HG03103 (cell line): ENCODE measurements around the gene FBXO40.

Source experiments
- ATAC-seq: cut with Tn5 transposase; IDR thresholded peaks from one replicate; pipeline ENCODE4 v1.9.1; 2021; ENCODE audit warnings: low read depth; ENCODE audit not compliant: unreplicated experiment

Gene FBXO40

GRCh38 chr3:121619691-121620090, 26.5 kb downstream of the FBXO40 start:
- no peak for ATAC-seq

GRCh38 chr3:121621491-121621890, 28.3 kb downstream of the FBXO40 start:
- ATAC-seq = no peak

- ATAC-seq = no peak
Observed at GRCh38 chr3:121624147-121624899, 31.1 kb downstream of the FBXO40 start.

DNA sequence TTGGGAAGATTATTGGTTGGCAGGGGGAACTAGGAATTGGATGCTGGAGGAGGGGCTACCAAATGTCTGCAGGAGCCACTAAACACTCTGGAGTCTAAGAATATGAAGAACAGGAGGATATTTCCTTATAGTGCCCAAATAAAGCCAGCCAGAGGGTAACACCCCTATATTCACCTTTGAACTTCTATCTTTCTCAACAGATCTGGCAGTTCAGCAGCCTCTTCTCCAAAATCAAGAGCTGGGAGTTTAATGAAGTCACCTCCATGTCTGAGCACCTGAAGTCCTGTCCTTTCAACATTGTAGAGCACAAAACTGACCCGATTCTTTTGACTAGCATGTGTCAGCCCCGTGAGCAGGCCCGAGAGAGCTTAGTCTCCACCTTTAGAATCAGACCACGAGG, 33.3 kb downstream of the FBXO40 start:
- ATAC-seq = no peak

DNA sequence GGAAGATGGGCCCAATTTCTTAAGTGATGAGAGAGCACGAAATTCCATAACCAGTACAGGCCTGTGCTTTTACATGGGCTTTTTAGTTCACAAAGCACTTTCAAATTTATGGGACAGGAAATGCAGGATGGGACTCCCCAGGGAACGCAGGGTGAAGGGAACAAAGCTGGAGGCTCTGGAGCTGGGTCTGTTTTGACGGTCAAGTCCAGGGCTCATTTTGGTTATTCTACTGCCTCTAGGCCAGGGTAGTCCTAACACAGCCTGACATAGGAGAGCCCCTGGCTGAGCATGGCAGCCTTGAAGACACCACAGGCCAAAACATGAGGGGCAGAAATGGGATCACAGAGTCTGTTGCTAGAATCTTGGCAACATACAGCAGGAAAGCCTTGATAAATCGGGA, 34.0 kb downstream of the FBXO40 start:
- no peak for ATAC-seq

DNA sequence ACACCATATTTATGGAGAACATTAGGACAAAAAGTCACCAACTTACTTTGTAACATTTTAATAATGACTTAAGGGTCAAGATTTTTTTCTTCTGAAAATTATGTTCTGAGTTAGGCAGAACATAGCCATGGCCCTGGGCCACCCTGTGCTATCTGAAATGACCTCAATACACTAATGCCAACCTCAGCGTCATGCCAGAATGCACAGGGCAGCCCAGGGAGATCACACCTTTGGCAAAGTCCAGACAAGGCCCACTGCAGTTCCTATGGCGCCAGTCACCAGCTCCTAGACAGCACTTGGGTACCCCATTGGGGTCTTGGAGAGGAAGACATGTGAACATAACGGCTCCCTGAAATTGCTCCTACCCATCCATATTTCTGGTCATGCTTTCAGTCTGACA, 34.4 kb downstream of the FBXO40 start:
- ATAC-seq = no peak

- ATAC-seq = no peak
Observed at GRCh38 chr3:121629601-121630000, 36.4 kb downstream of the FBXO40 start.

GRCh38 chr3:121630355-121630754, 37.2 kb downstream of the FBXO40 start:
- ATAC-seq = no peak

- ATAC-seq = no peak
Observed at GRCh38 chr3:121637922-121638321, 44.7 kb downstream of the FBXO40 start.

GRCh38 chr3:121641127-121641526, 47.9 kb downstream of the FBXO40 start:
- ATAC-seq = no peak

DNA sequence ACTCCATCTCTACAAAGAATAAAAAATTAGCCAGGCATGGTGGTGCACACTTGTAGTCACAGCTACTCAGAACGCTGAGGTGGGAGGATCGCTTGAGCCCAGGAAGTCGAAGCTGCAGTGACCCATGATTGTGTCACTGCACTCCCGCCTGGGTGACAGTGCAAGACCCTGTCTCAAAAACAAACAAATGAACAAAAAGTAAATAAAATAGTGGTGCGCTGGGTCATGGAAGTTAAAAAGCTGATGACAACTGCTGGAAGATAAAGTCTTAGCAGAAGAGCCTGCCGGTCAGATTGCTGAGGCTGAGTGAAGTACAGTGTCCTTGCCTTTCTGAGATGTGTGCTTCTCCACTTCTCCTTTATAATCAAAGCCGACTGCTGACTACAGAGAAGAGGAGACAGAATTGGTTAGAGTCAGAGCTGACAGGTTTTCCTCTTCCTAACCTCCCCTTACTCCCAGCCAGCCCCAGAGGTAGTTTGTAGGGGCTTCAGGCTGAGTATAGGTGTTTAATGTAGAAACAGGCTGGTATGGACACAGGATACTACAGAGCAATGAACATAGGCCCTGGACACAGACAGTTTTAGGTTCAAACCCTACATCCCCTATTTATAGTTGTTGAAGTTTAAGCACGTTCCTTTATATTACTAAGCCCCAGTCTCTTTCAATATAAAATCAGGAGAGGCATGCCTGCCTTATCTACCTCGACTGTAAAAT, 49.6 kb downstream of the FBXO40 start:
- no peak for ATAC-seq

- ATAC-seq = no peak
Observed at GRCh38 chr3:121645054-121645453, 51.9 kb downstream of the FBXO40 start.

DNA sequence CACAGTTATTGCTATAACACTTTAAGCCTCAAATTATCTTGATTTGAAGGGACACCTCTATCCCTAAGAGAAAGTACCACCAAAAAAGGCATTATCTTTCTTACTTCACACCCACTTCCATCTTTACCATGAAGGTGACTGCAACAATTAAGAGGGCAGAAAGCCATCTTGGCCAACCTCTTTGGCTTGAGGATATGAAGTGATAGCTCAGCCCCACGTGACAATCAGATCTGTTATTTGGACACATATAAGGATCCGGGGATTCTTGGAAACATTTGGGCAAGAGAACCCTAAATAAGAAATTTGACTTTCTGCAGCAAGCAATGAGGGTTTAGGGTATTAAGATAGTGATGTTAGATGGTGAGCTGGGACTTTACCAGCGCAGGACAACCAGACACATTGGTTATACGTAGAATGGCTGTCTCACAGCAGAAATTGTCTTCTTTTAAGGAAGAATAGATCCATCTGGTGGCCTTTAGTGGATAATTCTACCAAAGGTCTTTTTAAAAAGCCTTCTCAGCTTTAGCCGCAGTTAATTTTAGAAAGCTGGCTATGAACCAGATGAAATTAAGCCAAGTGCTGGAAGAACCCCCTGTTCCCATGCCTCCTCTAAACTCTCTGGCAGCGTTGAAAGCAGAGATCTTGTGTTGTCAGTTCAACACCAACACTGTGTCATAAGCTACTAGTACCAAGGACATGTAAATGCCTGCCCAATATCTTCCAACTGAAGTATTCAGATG, 55.2 kb downstream of the FBXO40 start:
- ATAC-seq = no peak

DNA sequence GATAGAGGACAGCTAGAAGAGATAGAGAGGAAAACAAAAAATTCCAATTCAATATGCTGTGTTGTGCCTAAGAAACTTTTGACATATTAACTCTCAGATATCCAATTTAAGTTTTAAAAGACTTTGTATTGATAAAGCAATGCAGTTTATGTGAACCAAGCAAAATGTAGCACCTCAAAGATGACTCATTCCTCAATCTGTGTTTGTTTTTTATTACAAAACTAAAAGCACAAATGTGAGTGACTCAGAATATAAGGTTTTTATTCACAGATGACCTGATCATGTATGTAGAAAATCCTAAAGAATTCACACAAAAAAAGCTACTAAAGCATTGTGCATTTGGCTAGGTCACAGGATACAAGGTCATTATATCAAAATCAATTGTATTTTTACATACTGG, 56.5 kb downstream of the FBXO40 start:
- ATAC-seq = no peak

- ATAC-seq = no peak
Observed at GRCh38 chr3:121651684-121652083, 58.5 kb downstream of the FBXO40 start.

- ATAC-seq = peak; percentile 80
Observed at GRCh38 chr3:121654493-121655385, 61.6 kb downstream of the FBXO40 start.

DNA sequence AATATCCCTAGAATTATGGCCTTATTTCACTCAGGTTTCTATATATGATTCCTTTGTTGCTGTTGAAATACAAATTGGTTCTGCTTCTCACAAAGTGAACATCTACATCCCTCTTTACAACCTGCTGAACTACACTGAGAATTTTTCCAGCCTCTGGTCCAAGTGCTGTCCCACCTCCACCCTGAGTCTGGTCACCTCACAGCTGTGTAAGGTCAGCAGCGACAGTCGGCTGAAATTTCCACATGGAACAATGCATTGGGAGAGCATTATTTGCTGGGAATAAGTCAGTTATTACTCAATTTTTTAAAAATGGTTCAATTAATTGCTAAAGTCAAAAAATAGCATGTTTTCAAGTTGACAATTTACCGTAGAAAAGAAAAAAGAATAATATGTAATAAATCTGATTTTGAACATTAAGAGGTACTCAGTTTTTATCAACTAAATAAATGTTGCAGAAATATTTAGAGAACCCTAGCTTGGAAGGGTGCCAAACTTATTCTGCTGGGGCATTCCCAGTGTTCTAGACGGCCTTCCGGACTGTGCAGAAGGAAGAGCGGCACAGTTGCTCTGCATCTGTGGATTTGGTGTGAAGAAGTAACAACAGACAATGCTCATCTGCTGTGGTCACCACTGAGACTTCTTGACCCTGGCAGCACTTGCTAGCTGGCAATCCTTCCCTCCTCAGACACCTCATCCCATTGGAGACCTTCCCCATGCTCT, 65.7 kb downstream of the FBXO40 start:
- no peak for ATAC-seq

DNA sequence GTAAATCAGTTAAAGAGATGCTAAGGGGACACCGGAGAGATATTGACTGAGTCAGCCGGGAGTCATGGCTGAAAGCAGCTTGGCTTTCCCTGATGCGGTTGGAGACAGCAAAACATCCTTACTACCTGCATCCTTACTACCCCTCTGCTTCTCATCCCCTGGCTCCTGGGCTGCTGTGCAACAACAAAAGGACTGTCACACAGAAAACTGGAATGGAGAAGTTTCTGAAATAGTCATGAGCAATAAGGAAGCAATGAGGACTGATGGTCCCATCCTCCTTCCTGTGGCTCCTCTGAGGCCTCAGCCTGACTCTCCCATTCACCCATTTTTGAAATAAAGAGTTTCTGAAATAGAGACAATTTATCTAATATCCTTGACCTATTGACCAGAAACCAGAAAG, 66.4 kb downstream of the FBXO40 start:
- ATAC-seq = no peak

- ATAC-seq = peak; percentile 75
Observed at GRCh38 chr3:121660356-121661171, 67.4 kb downstream of the FBXO40 start, which contains the start of gene HCLS1. Gene HCLS1, minus strand, starts transcription at chr3:121660903. Its CDS starts 2,556 bp downstream, at chr3:121658347.
